MM.1S (cell line): ENCODE results near the gene PPP1R14C.

Experiments
- DNase-seq: peaks from one replicate; pipeline ENCODE4 v3.0.0-alpha.2; 2015
- H2AFZ ChIP-seq: fragments of 300-600 bp; sonication (generic); 2 replicates; pipeline ENCODE4 v1.6.0; 2016; ENCODE audit warnings: antibody characterized with exemption, low read length
- H3F3A ChIP-seq: fragments of 300-600 bp; sonication (generic); 2 replicates; pipeline ENCODE4 v1.6.1; 2016; ENCODE audit warnings: mild to moderate bottlenecking, antibody characterized with exemption, low read length, moderate library complexity, mixed read lengths; ENCODE audit not compliant: insufficient read depth
- H3K27ac ChIP-seq: fragments of 300-600 bp; sonication (generic); 2 replicates; pipeline ENCODE4 v1.5.1; 2016; ENCODE audit warnings: mild to moderate bottlenecking, low read length
- H3K27me3 ChIP-seq: fragments of 300-600 bp; sonication (generic); replicated peaks from 2 replicates; pipeline ENCODE4 v1.6.0; 2016; ENCODE audit warnings: low read length; ENCODE audit not compliant: insufficient read depth
- H3K36me3 ChIP-seq: fragments of 300-600 bp; sonication (generic); replicated peaks from 2 replicates; pipeline ENCODE4 v1.6.1; 2016; ENCODE audit warnings: mild to moderate bottlenecking, low read length, mixed read lengths; ENCODE audit not compliant: insufficient read depth
- H3K4me1 ChIP-seq: fragments of 300-600 bp; sonication (generic); 2 replicates; pipeline ENCODE4 v1.6.1; 2016; ENCODE audit warnings: low read length, mixed read lengths
- H3K4me2 ChIP-seq: fragments of 300-600 bp; sonication (generic); 2 replicates; pipeline ENCODE4 v1.6.0; 2016; ENCODE audit warnings: low read depth, low read length
- H3K4me3 ChIP-seq: fragments of 300-600 bp; sonication (generic); 2 replicates; pipeline ENCODE4 v1.5.1; 2016; ENCODE audit warnings: low read length, mixed read lengths
- H3K79me2 ChIP-seq: fragments of 300-600 bp; sonication (generic); 2 replicates; pipeline ENCODE4 v1.6.1; 2016; ENCODE audit warnings: mixed run types, low read length, mixed read lengths
- H3K9ac ChIP-seq: fragments of 300-600 bp; sonication (generic); 2 replicates; pipeline ENCODE4 v1.6.1; 2016; ENCODE audit warnings: low read length, mixed read lengths
- H3K9me2 ChIP-seq: fragments of 300-600 bp; sonication (generic); replicated peaks from 2 replicates; pipeline ENCODE4 v1.6.1; 2016; ENCODE audit warnings: mild to moderate bottlenecking, low read length, mixed read lengths; ENCODE audit not compliant: insufficient read depth
- H3K9me3 ChIP-seq: fragments of 300-600 bp; sonication (generic); replicated peaks from 2 replicates; pipeline ENCODE4 v1.6.1; 2016; ENCODE audit warnings: mild to moderate bottlenecking, low read length, mixed read lengths; ENCODE audit not compliant: insufficient read depth
- H4K20me1 ChIP-seq: fragments of 300-600 bp; sonication (generic); 2 replicates; pipeline ENCODE4 v1.6.1; 2016; ENCODE audit warnings: mild to moderate bottlenecking, low read length, moderate library complexity, mixed read lengths; ENCODE audit not compliant: insufficient read depth
- CTCF ChIP-seq: fragments of 300-600 bp; sonication (generic); IDR thresholded peaks from 2 replicates; pipeline ENCODE4 v1.5.1; 2016; ENCODE audit warnings: antibody characterized with exemption, low read length, mixed read lengths
- EZH2 ChIP-seq: fragments of 300-600 bp; sonication (generic); optimal IDR thresholded peaks from 2 replicates; pipeline ENCODE3; 2017; ENCODE audit warnings: low read depth, mild to moderate bottlenecking, antibody characterized with exemption, low read length, mixed read lengths
- EZH2phosphoT487 ChIP-seq: fragments of 300-600 bp; sonication (generic); IDR thresholded peaks from 2 replicates; pipeline ENCODE4 v1.6.1; 2018; ENCODE audit warnings: antibody characterized with exemption, low read length

PPP1R14C gene

GRCh38 chr6:150165020-150165702 lies 22.3 kb downstream of the PPP1R14C start:
- Histone ChIP-seq H2AFZ (no peak overlapping the region), H3K9ac (no peak overlapping the region)

GRCh38 chr6:150167479-150167873 lies 24.6 kb downstream of the PPP1R14C start:
- H3K9me2 ChIP-seq = no peaks in the 10 kb centered on the region
- no peak overlapping the region for H3K4me2 ChIP-seq
- H3K9ac ChIP-seq = no peak overlapping the region

More at GRCh38 chr6:150165020-150165702, 22.3 kb downstream of the PPP1R14C start:
- Histone ChIP-seq H3K27me3 (no peaks in the 10 kb centered on the region), H3K4me3 (no peak overlapping the region), H3K9me3 (no peaks in the 10 kb centered on the region), H3K36me3 (no peaks in the 10 kb centered on the region), H3K9me2 (no peaks in the 10 kb centered on the region), H3K79me2 (no peaks in the 10 kb centered on the region), H3K4me1 (no peaks in the 10 kb centered on the region), H3F3A (no peaks in the 10 kb centered on the region), H3K27ac (no peak overlapping the region), H3K4me2 (no peak overlapping the region), H4K20me1 (no peaks in the 10 kb centered on the region)
- DNase-seq = no peak
- no peak for TF ChIP-seq EZH2phosphoT487
- TF ChIP-seq CTCF = no peak
- no peak for TF ChIP-seq EZH2

GRCh38 chr6:150169181-150169580 lies 26.3 kb downstream of the PPP1R14C start:
- Histone ChIP-seq H3F3A (no peaks in the 10 kb centered on the region), H3K9ac (no peak overlapping the region), H4K20me1 (no peaks in the 10 kb centered on the region), H3K27me3 (no peaks in the 10 kb centered on the region), H3K4me2 (no peak overlapping the region), H3K9me3 (no peaks in the 10 kb centered on the region), H3K79me2 (no peaks in the 10 kb centered on the region), H3K27ac (no peak overlapping the region), H3K4me1 (no peaks in the 10 kb centered on the region), H3K4me3 (no peak overlapping the region), H3K9me2 (no peaks in the 10 kb centered on the region), H3K36me3 (no peaks in the 10 kb centered on the region), H2AFZ (no peak overlapping the region)
- TF ChIP-seq CTCF = no peak
- TF ChIP-seq EZH2phosphoT487 = no peak
- TF ChIP-seq EZH2 = no peak
- DNase-seq = no peak

More at GRCh38 chr6:150167479-150167873, 24.6 kb downstream of the PPP1R14C start:
- Histone ChIP-seq H3K4me3 (no peak overlapping the region), H2AFZ (no peak overlapping the region), H3F3A (no peaks in the 10 kb centered on the region), H3K4me1 (no peaks in the 10 kb centered on the region), H3K36me3 (no peaks in the 10 kb centered on the region), H3K27ac (no peak overlapping the region), H3K79me2 (no peaks in the 10 kb centered on the region), H3K9me3 (no peaks in the 10 kb centered on the region), H4K20me1 (no peaks in the 10 kb centered on the region), H3K27me3 (no peaks in the 10 kb centered on the region)
- no peak for DNase-seq
- TF ChIP-seq EZH2phosphoT487 = no peak
- no peak for TF ChIP-seq CTCF
- no peak for TF ChIP-seq EZH2
